Measurements from ENCODE around the gene MTARC2. TPM values are rescaled to one million over a fixed set of nuclear protein-coding genes. Genes with fewer than 3 reads are reported as not detected.

MTARC2 gene
- total RNA-seq, 6 experiments from 2014 or later = 41.8 to 140 (median 86.6) TPM

DNA sequence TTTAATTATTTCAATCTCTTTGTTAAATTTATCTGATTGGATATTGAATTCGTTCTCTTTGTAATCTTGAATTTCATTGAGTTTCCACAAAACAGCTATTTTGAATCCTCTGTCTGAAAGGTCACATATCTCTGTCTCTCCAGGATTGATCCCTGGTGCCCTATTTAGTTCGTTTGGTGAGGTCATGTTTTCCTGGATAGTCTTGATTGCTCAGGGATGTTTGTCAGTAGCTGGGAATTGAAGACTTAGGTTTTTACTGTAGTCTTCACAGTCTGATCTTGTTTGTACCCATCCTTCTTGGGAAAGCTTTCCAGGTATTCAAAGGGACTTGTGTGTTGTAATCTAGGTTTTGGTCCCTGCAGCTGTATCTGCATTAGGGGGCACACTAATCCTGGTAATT lies 6.8 kb upstream of the MTARC2 start:
- TF ChIP-seq, protein P1, sequence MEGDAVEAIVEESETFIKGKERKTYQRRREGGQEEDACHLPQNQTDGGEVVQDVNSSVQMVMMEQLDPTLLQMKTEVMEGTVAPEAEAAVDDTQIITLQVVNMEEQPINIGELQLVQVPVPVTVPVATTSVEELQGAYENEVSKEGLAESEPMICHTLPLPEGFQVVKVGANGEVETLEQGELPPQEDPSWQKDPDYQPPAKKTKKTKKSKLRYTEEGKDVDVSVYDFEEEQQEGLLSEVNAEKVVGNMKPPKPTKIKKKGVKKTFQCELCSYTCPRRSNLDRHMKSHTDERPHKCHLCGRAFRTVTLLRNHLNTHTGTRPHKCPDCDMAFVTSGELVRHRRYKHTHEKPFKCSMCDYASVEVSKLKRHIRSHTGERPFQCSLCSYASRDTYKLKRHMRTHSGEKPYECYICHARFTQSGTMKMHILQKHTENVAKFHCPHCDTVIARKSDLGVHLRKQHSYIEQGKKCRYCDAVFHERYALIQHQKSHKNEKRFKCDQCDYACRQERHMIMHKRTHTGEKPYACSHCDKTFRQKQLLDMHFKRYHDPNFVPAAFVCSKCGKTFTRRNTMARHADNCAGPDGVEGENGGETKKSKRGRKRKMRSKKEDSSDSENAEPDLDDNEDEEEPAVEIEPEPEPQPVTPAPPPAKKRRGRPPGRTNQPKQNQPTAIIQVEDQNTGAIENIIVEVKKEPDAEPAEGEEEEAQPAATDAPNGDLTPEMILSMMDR (IDR thresholded peaks at IDR 0.05) = no peak
- TF ChIP-seq POLR2A (IDR thresholded peaks at IDR 0.05) = no peak
- H3K4me3 ChIP-seq = no peak overlapping the region
- no peak overlapping the region for H3K27ac ChIP-seq
- H3K4me1 ChIP-seq = peaks cover 0 to 14% (median 6%) of the 10 kb centered on the region in 4 donors
- no peaks in the 10 kb centered on the region for H3K9me3 ChIP-seq
- ATAC-seq = peak in 3 of 4 donors; percentile 9 to 77 (median 65)
- H3K27me3 ChIP-seq = no peaks in the 10 kb centered on the region
- DNase-seq = no peak
- intact Hi-C loops (cut with DNase I) = no loop called here
- WGBS (ENCODE audit: insufficient coverage, low coverage, low lambda C conversion rate, missing lambda C conversion rate) = 11% methylated on average over 2 of the region's 2 CpGs
- H3K36me3 ChIP-seq = no peaks in the 10 kb centered on the region

DNA sequence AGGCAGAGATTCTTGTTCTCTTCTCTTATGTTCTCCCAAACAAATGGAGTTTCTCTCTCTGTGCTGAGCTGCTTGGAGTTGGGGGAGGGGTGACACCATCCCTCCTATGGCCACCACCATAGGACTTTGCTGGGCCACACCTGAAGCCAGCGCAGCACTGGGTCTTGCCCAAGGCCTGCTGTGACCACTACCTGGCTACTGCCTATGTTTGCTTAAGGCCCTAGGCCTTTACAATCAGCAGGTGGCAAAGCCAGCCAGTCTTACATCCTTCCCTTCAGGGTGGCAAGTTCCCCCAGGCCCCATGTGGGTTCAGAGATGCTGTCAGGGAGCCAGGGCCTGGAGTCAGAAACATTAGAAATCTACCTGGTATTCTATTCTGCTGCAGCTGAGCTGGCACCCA lies 6.3 kb upstream of the MTARC2 start:
- no CpG with 5 or more reads among the region's 1 CpG for WGBS (ENCODE audit: insufficient coverage, low coverage, low lambda C conversion rate, missing lambda C conversion rate)
- intact Hi-C loops (cut with DNase I) = no loop called here

DNA sequence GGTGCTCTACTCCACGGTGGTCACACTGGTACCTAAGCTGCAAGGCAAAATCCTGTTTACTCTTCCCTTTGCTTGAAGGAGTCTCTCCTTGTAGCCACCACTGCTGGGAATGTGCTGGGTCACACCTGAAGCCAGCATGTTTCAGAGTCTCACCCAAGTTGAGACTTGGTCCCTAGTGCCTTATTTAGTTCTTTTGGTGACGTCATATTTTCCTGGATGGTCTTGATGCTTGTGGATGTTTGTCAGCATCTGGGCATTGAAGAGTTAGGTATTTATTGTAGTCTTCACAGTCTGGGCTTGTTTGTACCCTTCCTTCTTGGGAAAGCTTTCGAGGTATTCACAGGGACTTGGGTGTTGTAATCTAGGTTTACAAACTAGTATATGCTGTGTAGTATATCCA lies 5.6 kb upstream of the MTARC2 start:
- DNase-seq = peak in 1 of 3 donors; percentile 11
- no peaks in the 10 kb centered on the region for H3K36me3 ChIP-seq
- H3K27me3 ChIP-seq = no peaks in the 10 kb centered on the region
- WGBS (ENCODE audit: insufficient coverage, low coverage, low lambda C conversion rate, missing lambda C conversion rate) = 80% methylated on average over 1 of the region's 3 CpGs
- TF ChIP-seq POLR2A (IDR thresholded peaks at IDR 0.05) = no peak
- TF ChIP-seq, protein P1 (IDR thresholded peaks at IDR 0.05) = no peak
- peaks cover 0 to 25% (median 11%) of the 10 kb centered on the region in 4 donors for H3K4me1 ChIP-seq
- ATAC-seq = no peak
- H3K9me3 ChIP-seq = no peaks in the 10 kb centered on the region
- no peak overlapping the region for H3K4me3 ChIP-seq
- intact Hi-C loops (cut with DNase I) = no loop called here
- H3K27ac ChIP-seq = no peak overlapping the region

More for the DNA sequence above, 6.3 kb upstream of the MTARC2 start:
- H3K9me3 ChIP-seq = no peaks in the 10 kb centered on the region
- H3K4me1 ChIP-seq = peaks cover 0 to 19% (median 7%) of the 10 kb centered on the region in 4 donors
- no peaks in the 10 kb centered on the region for H3K27me3 ChIP-seq
- H3K36me3 ChIP-seq = no peaks in the 10 kb centered on the region
- DNase-seq = no peak
- no peak for TF ChIP-seq POLR2A (IDR thresholded peaks at IDR 0.05)
- TF ChIP-seq, protein P1 (IDR thresholded peaks at IDR 0.05) = no peak
- no peak overlapping the region for H3K4me3 ChIP-seq
- no peak overlapping the region for H3K27ac ChIP-seq
- peak in 3 of 4 donors; percentile 18 to 40 (median 28) for ATAC-seq

DNA sequence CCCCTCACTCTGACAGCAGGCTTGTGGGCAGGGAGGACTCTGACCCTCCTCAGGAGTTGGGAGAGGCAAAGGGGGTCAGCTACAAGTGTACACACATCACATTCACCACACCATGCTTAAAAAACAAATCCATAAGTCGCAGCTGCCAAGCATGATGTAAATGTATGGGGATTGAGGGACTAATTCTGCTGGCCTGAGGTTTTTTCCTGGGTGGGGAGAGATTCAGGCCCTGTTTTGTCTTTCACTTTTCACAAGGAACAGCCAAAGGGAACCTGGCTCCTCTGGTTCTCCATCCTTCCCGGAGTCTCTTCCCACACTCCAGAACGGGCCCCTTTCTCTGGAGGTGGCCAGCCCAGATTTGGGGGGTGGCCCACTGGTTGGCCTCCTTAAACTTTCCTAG lies 1.3 kb upstream of the MTARC2 start:
- TF ChIP-seq POLR2A (IDR thresholded peaks at IDR 0.05) = no peak
- TF ChIP-seq, protein P1 (IDR thresholded peaks at IDR 0.05) = no peak
- intact Hi-C loops (cut with DNase I) = no loop called here
- ATAC-seq (no peak), DNase-seq (no peak)
- Histone ChIP-seq H3K27me3 (no peaks in the 10 kb centered on the region), H3K27ac (peak overlapping the region in 2 of 3 donors; percentile 94 to 96), H3K4me1 (peaks cover 0 to 34% (median 7%) of the 10 kb centered on the region in 4 donors), H3K4me3 (no peak overlapping the region), H3K9me3 (no peaks in the 10 kb centered on the region), H3K36me3 (no peaks in the 10 kb centered on the region)
- WGBS (ENCODE audit: insufficient coverage, low coverage, low lambda C conversion rate, missing lambda C conversion rate) = 100% methylated on average over 1 of the region's 3 CpGs

Data from right lobe of liver (tissue), 6 donors.